K562 (cell line): ENCODE results near the gene FAM193A. TPM values are rescaled to one million over a fixed set of nuclear protein-coding genes. Genes with fewer than 3 reads are reported as not detected.

Experiments
- ATAC-seq: fragments of 200-7000 bp; cut with Tn5 transposase; 3 replicates; pipeline ENCODE4 v1.9.1; 2020; ENCODE audit warnings: moderate library complexity
- BruUV-seq: library from RNA; stranded (reverse); fragments of 400-500 nt; replicated peaks from 2 replicates; lab custom pipeline; 2021; lab: Mats Ljungman, UMichigan
- CTCF ChIA-PET: fragments of 300-600 bp; formaldehyde crosslinking; extraction: SDS; loops from one replicate; lab custom pipeline; 2021; ENCODE audit warnings: low intra/inter-chr PET ratio; lab: Yijun Ruan, JAX
- POLR2A ChIA-PET: fragments of 300-600, 350-650 bp; sonication (Branson Sonifier 250); formaldehyde crosslinking; extraction: SDS; loops from one replicate; lab custom pipeline; 2021; ENCODE audit warnings: antibody characterized with exemption, inconsistent platforms; lab: Yijun Ruan, JAX
- DNase-seq, 4 experiments: peaks; one replicate each; pipeline versions ENCODE4 v3.0.0 to v3.0.0-alpha.2; 2011 to 2018; ENCODE audit warnings: low spot score in 3 of 4, mixed read lengths in 3 of 4; ENCODE audit errors: extremely low read depth in 1 of 4
- FAIRE-seq: peaks from 2 replicates; lab custom pipeline; 2011; peaks lifted over from hg19 to GRCh38; lab: Jason Lieb, UNC
- H2AFZ ChIP-seq: 2 replicates; pipeline ENCODE4 v1.6.0; 2011; ENCODE audit warnings: low read depth, low read length, control low read depth, inconsistent platforms
- H3K27ac ChIP-seq: fragments of 200-600 bp; 3 replicates; pipeline ENCODE4 v1.8.0; 2011; ENCODE audit warnings: low read depth, mild to moderate bottlenecking, control low read depth, inconsistent platforms, low read length, moderate library complexity, mixed read lengths; ENCODE audit errors: extremely low read depth
- H3K27me3 ChIP-seq, 2 experiments: fragments of 300-600 bp in 1 of 2; 2 replicates in 1 of 2; 3 replicates in 1 of 2; pipeline versions ENCODE4 v1.6.0 to v1.8.0; 2011; ENCODE audit warnings: inconsistent platforms in 2 of 2, low read length in 2 of 2, mild to moderate bottlenecking in 1 of 2, mixed read lengths in 1 of 2, moderate library complexity in 1 of 2; ENCODE audit not compliant: control insufficient read depth in 2 of 2, insufficient read depth in 2 of 2
- H3K36me3 ChIP-seq: fragments of 300-600 bp; 3 replicates; pipeline ENCODE4 v1.8.0; 2011; ENCODE audit warnings: mild to moderate bottlenecking, low read length, inconsistent platforms; ENCODE audit not compliant: control insufficient read depth, insufficient read depth
- H3K4me1 ChIP-seq, 2 experiments: fragments of 200-600 bp in 1 of 2; replicated peaks in 1 of 2; 2 replicates in 1 of 2; 3 replicates in 1 of 2; pipeline versions ENCODE4 v1.5.1 to v1.8.0; 2011; ENCODE audit warnings: inconsistent platforms in 2 of 2, low read length in 2 of 2, mild to moderate bottlenecking in 1 of 2, mixed read lengths in 1 of 2, moderate library complexity in 1 of 2; ENCODE audit not compliant: control insufficient read depth in 2 of 2, insufficient read depth in 2 of 2
- H3K4me2 ChIP-seq: 2 replicates; pipeline ENCODE4 v1.6.1; 2011; ENCODE audit warnings: low read length, control low read depth, inconsistent platforms, mixed read lengths; ENCODE audit not compliant: insufficient read depth
- H3K4me3 ChIP-seq: fragments of 200-600 bp; sonication (generic), shearing (Covaris generic); 2 replicates; pipeline ENCODE4 v1.5.1; 2016; ENCODE audit warnings: control low read depth, inconsistent platforms
- H3K79me2 ChIP-seq: fragments of 200-600 bp; 3 replicates; pipeline ENCODE4 v1.8.0; 2011; ENCODE audit warnings: low read length, inconsistent platforms; ENCODE audit not compliant: control insufficient read depth, insufficient read depth
- H3K9ac ChIP-seq, 2 experiments: 2 replicates each; pipeline versions ENCODE4 v1.6.0 to v1.6.1; 2011; ENCODE audit warnings: low read depth in 2 of 2, low read length in 2 of 2, control low read depth in 1 of 2, inconsistent platforms in 1 of 2, mild to moderate bottlenecking in 1 of 2, mixed read lengths in 1 of 2; ENCODE audit not compliant: insufficient read depth in 1 of 2
- H3K9me1 ChIP-seq: one replicate; pipeline ENCODE4 v1.6.0; 2011; ENCODE audit warnings: inconsistent platforms, mild to moderate bottlenecking, low read length, moderate library complexity; ENCODE audit not compliant: control insufficient read depth, insufficient read depth
- H3K9me3 ChIP-seq: replicated peaks from 2 replicates; pipeline ENCODE4 v1.5.1; 2011; ENCODE audit warnings: low read depth, low read length, inconsistent platforms; ENCODE audit not compliant: control insufficient read depth, insufficient read depth
- H4K20me1 ChIP-seq: replicated peaks from 2 replicates; pipeline ENCODE4 v1.6.1; 2011; ENCODE audit warnings: low read length, inconsistent platforms, mixed read lengths; ENCODE audit not compliant: control insufficient read depth, insufficient read depth
- AFF4 ChIP-seq: sonication (generic); formaldehyde crosslinking; IDR thresholded peaks from 2 replicates; pipeline ENCODE4 v1.8.0; 2023; ENCODE audit warnings: mild to moderate bottlenecking, missing genetic modification reagents
- E2F1 ChIP-seq: sonication (generic); formaldehyde crosslinking; IDR thresholded peaks from 2 replicates; pipeline ENCODE4 v1.8.1; 2023; ENCODE audit warnings: mild to moderate bottlenecking, missing genetic modification reagents, moderate library complexity
- HNRNPLL ChIP-seq: fragments of 200-400 bp; formaldehyde crosslinking; IDR thresholded peaks from 2 replicates; pipeline ENCODE4 v1.6.1; 2017; ENCODE audit warnings: low read length, low read depth, mild to moderate bottlenecking; ENCODE audit not compliant: poor library complexity, severe bottlenecking
- WGBS: fragments of 100-300 bp; shearing (Covaris generic); methylation state at CpG from one replicate; pipeline ENCODE4 v1.1.6; 2016; ENCODE audit warnings: low coverage, mixed read lengths; ENCODE audit not compliant: insufficient coverage; ENCODE audit errors: missing lambda C conversion rate; 5-methylcytosine and 5-hydroxymethylcytosine counted together
- in situ Hi-C: fragments of 300-500 bp; cut with MboI; formaldehyde crosslinking; loops from 4 replicates; pipeline ENCODE4 v1.15.0; 2018; ENCODE audit warnings: inconsistent platforms, mixed read lengths
- intact Hi-C: fragments of 100-400 bp; cut with micrococcal nuclease; formaldehyde crosslinking; loops from 2 replicates; pipeline ENCODE4 v1.14.2; 2022
- polyA plus RNA-seq, 8 experiments: library from polyadenylated mRNA; depleted of rRNA in 4 of 8; stranded (reverse) in 5 of 8; unstranded in 3 of 8; fragments of >200 nt; fragmentation: Nextera tagmentation in 2 of 8; fragmentation: Illumina TruSeq in 1 of 8; extraction: Ambion mirVana in 2 of 8; extraction: Trizol in 1 of 8; gene quantifications; 2 replicates each; pipeline versions ENCODE4 v1.2.1 to v1.2.3, GENCODE V29; 2011 to 2014; ENCODE audit warnings: inconsistent platforms in 1 of 8, missing spikeins in 1 of 8
- total RNA-seq, 7 experiments: library from RNA; depleted of rRNA in 6 of 7; stranded (reverse); fragments of >200 nt in 6 of 7; fragmentation: Illumina TruSeq in 2 of 7; extraction: Trizol in 2 of 7; gene quantifications; 2 replicates each; pipeline versions ENCODE4 v1.2.1 to v1.2.3, GENCODE V29; 2011 to 2021; ENCODE audit warnings: low replicate concordance in 1 of 7

Gene FAM193A
- total and polyA plus RNA-seq, 9 of the 15 experiments (the other 6 are each of a cell fraction or from before 2014, with no cell fraction given) = 0.46 to 24.6 (median 9.6) TPM

- TF ChIP-seq AFF4 (CRISPR knock-in tag) = no peak
- TF ChIP-seq HNRNPLL = no peak
These were observed at the start of gene FAM193A (continued) for GRCh38 chr4:2536193-2537010.

GRCh38 chr4:2486981-2487380 is 49.5 kb upstream of the FAM193A start:
- in situ Hi-C loops = no loop called here
- Histone ChIP-seq H3K36me3 (peaks cover 73% of the 10 kb centered on the region), H3K9me1 (peaks cover 1% of the 10 kb centered on the region), H3K9ac (no peak overlapping the region), H3K27me3 (no peaks in the 10 kb centered on the region), H3K9me3 (no peaks in the 10 kb centered on the region), H3K79me2 (peaks cover 95% of the 10 kb centered on the region), H4K20me1 (peaks cover 65% of the 10 kb centered on the region), H3K4me3 (no peak overlapping the region), H3K4me2 (no peak overlapping the region), H3K4me1 (peaks cover 4 to 9% of the 10 kb centered on the region in 2 experiments; a peak in 2 of 5 replicates), H3K27ac (no peak overlapping the region), H2AFZ (no peak overlapping the region)
- POLR2A ChIA-PET = interaction anchor here (0.8 to 1.9 kb wide), 4 partner anchors 9 to 21 kb away, joined by 4 to 12 read pairs (median 5); no protein-coding TSS in a partner anchor
- no peak for TF ChIP-seq E2F1 (CRISPR knock-in tag)
- FAIRE-seq (no peak), DNase-seq (no peak), ATAC-seq (no peak)
- 89% methylated on average over 6 of the region's 6 CpGs for WGBS
- CTCF ChIA-PET = no interaction called here
- BruUV-seq = no TSS peak
- intact Hi-C loops = no loop called here
